ENCODE measurements around the gene TULP4. TPM values are rescaled to one million over a fixed set of nuclear protein-coding genes. Genes with fewer than 3 reads are reported as not detected.
"Not testable (repeated sequence)": the region's sequence is repeated elsewhere in the genome, so short reads cannot be mapped to it uniquely, and the experiment has no call there.

The TULP4 gene
- total RNA-seq, 1 experiment from 2014 or later: 105 TPM

GRCh38 chr6:158290040-158290439 is 22.2 kb upstream of the TULP4 start:
- Mint-ChIP-seq H3K27me3 (ENCODE audit: unreplicated experiment) (no peaks in the 10 kb centered on the region), H3K4me3 (ENCODE audit: low read depth, unreplicated experiment) (no peak overlapping the region), H3K4me1 (ENCODE audit: low read depth, unreplicated experiment) (no peaks in the 10 kb centered on the region), H3K36me3 (ENCODE audit: insufficient read depth, unreplicated experiment) (peaks cover 6% of the 10 kb centered on the region), H3K9me3 (ENCODE audit: low read depth, unreplicated experiment) (no peaks in the 10 kb centered on the region), H3K27ac (ENCODE audit: unreplicated experiment) (no peak overlapping the region)
- CTCF ChIA-PET: no interaction called here
- intact Hi-C loops (cut with micrococcal nuclease; ENCODE audit: unreplicated experiment): no loop called here
- TF ChIP-seq, protein P1, sequence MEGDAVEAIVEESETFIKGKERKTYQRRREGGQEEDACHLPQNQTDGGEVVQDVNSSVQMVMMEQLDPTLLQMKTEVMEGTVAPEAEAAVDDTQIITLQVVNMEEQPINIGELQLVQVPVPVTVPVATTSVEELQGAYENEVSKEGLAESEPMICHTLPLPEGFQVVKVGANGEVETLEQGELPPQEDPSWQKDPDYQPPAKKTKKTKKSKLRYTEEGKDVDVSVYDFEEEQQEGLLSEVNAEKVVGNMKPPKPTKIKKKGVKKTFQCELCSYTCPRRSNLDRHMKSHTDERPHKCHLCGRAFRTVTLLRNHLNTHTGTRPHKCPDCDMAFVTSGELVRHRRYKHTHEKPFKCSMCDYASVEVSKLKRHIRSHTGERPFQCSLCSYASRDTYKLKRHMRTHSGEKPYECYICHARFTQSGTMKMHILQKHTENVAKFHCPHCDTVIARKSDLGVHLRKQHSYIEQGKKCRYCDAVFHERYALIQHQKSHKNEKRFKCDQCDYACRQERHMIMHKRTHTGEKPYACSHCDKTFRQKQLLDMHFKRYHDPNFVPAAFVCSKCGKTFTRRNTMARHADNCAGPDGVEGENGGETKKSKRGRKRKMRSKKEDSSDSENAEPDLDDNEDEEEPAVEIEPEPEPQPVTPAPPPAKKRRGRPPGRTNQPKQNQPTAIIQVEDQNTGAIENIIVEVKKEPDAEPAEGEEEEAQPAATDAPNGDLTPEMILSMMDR (IDR thresholded peaks at IDR 0.05; ENCODE audit: unreplicated experiment): no peak
- BruUV-seq (replicated peaks): no TSS peak
- no peak for DNase-seq

- no TSS peak for BruUV-seq (replicated peaks)
- intact Hi-C loops (cut with micrococcal nuclease; ENCODE audit: unreplicated experiment): no loop called here
- H3K27me3 Mint-ChIP-seq (ENCODE audit: unreplicated experiment): no peaks in the 10 kb centered on the region
- CTCF ChIA-PET: interaction anchor here (0.6 kb wide), 1 partner anchor 193 kb away, joined by 3 read pairs; no protein-coding TSS in a partner anchor
- TF ChIP-seq, protein P1 (IDR thresholded peaks at IDR 0.05; ENCODE audit: unreplicated experiment): no peak
- H3K36me3 Mint-ChIP-seq (ENCODE audit: insufficient read depth, unreplicated experiment): peaks cover 6% of the 10 kb centered on the region
- DNase-seq: no peak
- no peaks in the 10 kb centered on the region for H3K4me1 Mint-ChIP-seq (ENCODE audit: low read depth, unreplicated experiment)
- H3K4me3 Mint-ChIP-seq (ENCODE audit: low read depth, unreplicated experiment): no peak overlapping the region
- H3K27ac Mint-ChIP-seq (ENCODE audit: unreplicated experiment): no peak overlapping the region
- no peaks in the 10 kb centered on the region for H3K9me3 Mint-ChIP-seq (ENCODE audit: low read depth, unreplicated experiment)
Measured at GRCh38 chr6:158290659-158291058, 21.6 kb upstream of the TULP4 start.

DNA sequence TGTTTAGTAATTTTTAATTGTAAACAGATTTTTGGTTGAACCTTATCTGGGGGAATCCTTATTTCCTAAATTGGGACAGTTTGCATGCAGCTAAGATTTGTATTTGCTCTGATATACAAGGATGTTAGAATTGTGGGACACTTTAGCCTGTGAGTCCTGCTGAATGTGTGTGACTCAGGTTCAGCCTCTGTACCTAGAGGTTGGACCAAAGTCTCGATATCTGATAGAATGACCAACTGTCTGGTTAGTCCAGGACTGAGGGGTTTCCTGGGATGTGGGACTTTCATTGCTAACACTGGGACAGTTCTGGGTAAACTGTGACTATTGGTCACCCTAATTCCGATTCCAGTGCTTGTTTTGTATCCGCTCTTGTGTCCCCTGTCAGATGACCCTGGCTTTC is 20.2 kb upstream of the TULP4 start:
- H3K27me3 Mint-ChIP-seq (ENCODE audit: unreplicated experiment): no peaks in the 10 kb centered on the region
- CTCF ChIA-PET: no interaction called here

GRCh38 chr6:158293122-158293521 is 19.1 kb upstream of the TULP4 start:
- CTCF ChIA-PET: interaction anchor here (0.5 kb wide), 1 partner anchor 27 kb away, joined by 3 read pairs; no protein-coding TSS in a partner anchor
- Mint-ChIP-seq H3K4me1 (ENCODE audit: low read depth, unreplicated experiment) (peaks cover 11% of the 10 kb centered on the region), H3K4me3 (ENCODE audit: low read depth, unreplicated experiment) (no peak overlapping the region), H3K27ac (ENCODE audit: unreplicated experiment) (no peak overlapping the region), H3K9me3 (ENCODE audit: low read depth, unreplicated experiment) (peaks cover 6% of the 10 kb centered on the region), H3K36me3 (ENCODE audit: insufficient read depth, unreplicated experiment) (peaks cover 6% of the 10 kb centered on the region), H3K27me3 (ENCODE audit: unreplicated experiment) (no peaks in the 10 kb centered on the region)
- BruUV-seq (replicated peaks): no TSS peak
- intact Hi-C loops (cut with micrococcal nuclease; ENCODE audit: unreplicated experiment): no loop called here
- no peak for DNase-seq
- TF ChIP-seq, protein P1 (IDR thresholded peaks at IDR 0.05; ENCODE audit: unreplicated experiment): no peak

More for the DNA sequence above, 20.2 kb upstream of the TULP4 start:
- no peak for DNase-seq
- peaks cover 6% of the 10 kb centered on the region for H3K36me3 Mint-ChIP-seq (ENCODE audit: insufficient read depth, unreplicated experiment)
- no peak overlapping the region for H3K27ac Mint-ChIP-seq (ENCODE audit: unreplicated experiment)
- TF ChIP-seq, protein P1 (IDR thresholded peaks at IDR 0.05; ENCODE audit: unreplicated experiment): no peak
- no peak overlapping the region for H3K4me3 Mint-ChIP-seq (ENCODE audit: low read depth, unreplicated experiment)
- peaks cover 11% of the 10 kb centered on the region for H3K4me1 Mint-ChIP-seq (ENCODE audit: low read depth, unreplicated experiment)
- BruUV-seq (replicated peaks): no TSS peak
- intact Hi-C loops (cut with micrococcal nuclease; ENCODE audit: unreplicated experiment): no loop called here
- H3K9me3 Mint-ChIP-seq (ENCODE audit: low read depth, unreplicated experiment): peaks cover 6% of the 10 kb centered on the region

GRCh38 chr6:158295976-158296853 is 16.1 kb upstream of the TULP4 start:
- peaks cover 20% of the 10 kb centered on the region for H3K4me1 Mint-ChIP-seq (ENCODE audit: low read depth, unreplicated experiment)
- H3K27ac Mint-ChIP-seq (ENCODE audit: unreplicated experiment); BruUV-seq (replicated peaks); H3K4me3 Mint-ChIP-seq (ENCODE audit: low read depth, unreplicated experiment); intact Hi-C loops (cut with micrococcal nuclease; ENCODE audit: unreplicated experiment); H3K27me3 Mint-ChIP-seq (ENCODE audit: unreplicated experiment); CTCF ChIA-PET; DNase-seq: not testable (repeated sequence)
- H3K36me3 Mint-ChIP-seq (ENCODE audit: insufficient read depth, unreplicated experiment): peaks cover 16% of the 10 kb centered on the region
- H3K9me3 Mint-ChIP-seq (ENCODE audit: low read depth, unreplicated experiment): peaks cover 17% of the 10 kb centered on the region

GRCh38 chr6:158296854-158297324 is 15.4 kb upstream of the TULP4 start:
- H3K27me3 Mint-ChIP-seq (ENCODE audit: unreplicated experiment); DNase-seq; H3K4me3 Mint-ChIP-seq (ENCODE audit: low read depth, unreplicated experiment); BruUV-seq (replicated peaks); CTCF ChIA-PET; H3K27ac Mint-ChIP-seq (ENCODE audit: unreplicated experiment); intact Hi-C loops (cut with micrococcal nuclease; ENCODE audit: unreplicated experiment): not testable (repeated sequence)
- peaks cover 17% of the 10 kb centered on the region for H3K9me3 Mint-ChIP-seq (ENCODE audit: low read depth, unreplicated experiment)
- H3K36me3 Mint-ChIP-seq (ENCODE audit: insufficient read depth, unreplicated experiment): peaks cover 16% of the 10 kb centered on the region
- peaks cover 20% of the 10 kb centered on the region for H3K4me1 Mint-ChIP-seq (ENCODE audit: low read depth, unreplicated experiment)

DNA sequence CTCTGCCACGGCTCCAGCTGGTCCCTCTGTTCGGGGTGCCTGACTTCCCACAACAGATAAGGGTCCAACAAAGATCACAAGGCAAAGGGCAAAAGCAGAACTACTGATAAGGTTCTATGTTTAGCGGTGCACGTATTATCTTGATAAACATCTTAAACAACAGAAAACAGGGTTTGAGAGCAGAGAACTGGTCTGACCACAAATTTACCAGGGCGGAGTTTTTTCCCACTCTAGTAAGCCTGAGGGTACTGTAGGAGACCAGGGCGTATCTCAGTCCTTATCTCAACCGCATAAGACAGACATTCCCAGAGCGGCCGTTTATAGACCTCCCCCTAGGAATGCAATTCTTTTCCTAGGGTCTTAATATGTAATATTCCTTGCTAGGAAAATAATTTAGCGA is 14.6 kb upstream of the TULP4 start:
- Mint-ChIP-seq H3K9me3 (ENCODE audit: low read depth, unreplicated experiment) (peaks cover 17% of the 10 kb centered on the region), H3K36me3 (ENCODE audit: insufficient read depth, unreplicated experiment) (peaks cover 16% of the 10 kb centered on the region), H3K4me1 (ENCODE audit: low read depth, unreplicated experiment) (peaks cover 20% of the 10 kb centered on the region)
- CTCF ChIA-PET; H3K4me3 Mint-ChIP-seq (ENCODE audit: low read depth, unreplicated experiment); DNase-seq; BruUV-seq (replicated peaks); H3K27ac Mint-ChIP-seq (ENCODE audit: unreplicated experiment); H3K27me3 Mint-ChIP-seq (ENCODE audit: unreplicated experiment); intact Hi-C loops (cut with micrococcal nuclease; ENCODE audit: unreplicated experiment): not testable (repeated sequence)
